A549 (cell line): ENCODE results near the gene LAMA2.

Experiments used
- BCL3 ChIP-seq: fragments of >200 bp; sonication (Bioruptor Twin); formaldehyde crosslinking; IDR thresholded peaks from 3 replicates; pipeline ENCODE4 v1.6.1; 2016
- ELK1 ChIP-seq: fragments of 150-350 bp; IDR thresholded peaks from 2 replicates; pipeline ENCODE4 v1.6.1; 2014; ENCODE audit warnings: low read depth, mild to moderate bottlenecking, low read length
- ESRRA ChIP-seq: fragments of 150-350 bp; IDR thresholded peaks from 2 replicates; pipeline ENCODE4 v1.6.1; 2014; ENCODE audit warnings: mild to moderate bottlenecking, low read length, borderline replicate concordance
- JUN ChIP-seq, 2 experiments: fragments of >200 bp; sonication (Bioruptor Twin); formaldehyde crosslinking; IDR thresholded peaks; 2 replicates in 1 of 2; 3 replicates in 1 of 2; pipeline ENCODE4 v1.6.1; 2016 to 2017
- KDM5A ChIP-seq: fragments of 200-600 bp; sonication (generic); IDR thresholded peaks from 2 replicates; pipeline ENCODE4 v1.6.1; 2016; ENCODE audit warnings: antibody characterized with exemption, mild to moderate bottlenecking
- MAFK ChIP-seq: fragments of 450-650 bp; IDR thresholded peaks from 2 replicates; pipeline ENCODE4 v1.6.1; 2014; ENCODE audit not compliant: partially characterized antibody
- MYC ChIP-seq: IDR thresholded peaks from 2 replicates; pipeline ENCODE4 v1.6.1; 2012; ENCODE audit warnings: mild to moderate bottlenecking, inconsistent platforms, low read length, improper control_type of control experiment, borderline replicate concordance
- POLR2A ChIP-seq: IDR thresholded peaks from 2 replicates; pipeline ENCODE4 v1.6.1; 2012; ENCODE audit warnings: mild to moderate bottlenecking, low read length
- SMC3 ChIP-seq: fragments of >200 bp; sonication (Bioruptor Twin); formaldehyde crosslinking; IDR thresholded peaks from 3 replicates; pipeline ENCODE4 v1.6.1; 2018; ENCODE audit warnings: inconsistent platforms
- TFCP2L1 ChIP-seq: fragments of 250-450 bp; sonication (Bioruptor Pico); IDR thresholded peaks from 2 replicates; pipeline ENCODE4 v1.5.0; 2021; ENCODE audit warnings: mild to moderate bottlenecking
- ZFP36 ChIP-seq: fragments of 450-650 bp; IDR thresholded peaks from 2 replicates; pipeline ENCODE4 v1.6.1; 2014; ENCODE audit warnings: borderline replicate concordance; ENCODE audit not compliant: partially characterized antibody
- ZSCAN20 ChIP-seq: fragments of 250-450 bp; sonication (Bioruptor Pico); IDR thresholded peaks from 2 replicates; pipeline ENCODE4 v1.8.0; 2022; ENCODE audit warnings: mild to moderate bottlenecking, moderate library complexity
- TF ChIP-seq, protein P1 (sequence below): fragments of >200 bp; sonication (Bioruptor Twin); formaldehyde crosslinking; IDR thresholded peaks from 3 replicates; pipeline ENCODE4 v1.5.1; 2016

GRCh38 chr6:129513471-129513870 lies 630.5 kb downstream of the LAMA2 start:
- TF ChIP-seq, protein P1, sequence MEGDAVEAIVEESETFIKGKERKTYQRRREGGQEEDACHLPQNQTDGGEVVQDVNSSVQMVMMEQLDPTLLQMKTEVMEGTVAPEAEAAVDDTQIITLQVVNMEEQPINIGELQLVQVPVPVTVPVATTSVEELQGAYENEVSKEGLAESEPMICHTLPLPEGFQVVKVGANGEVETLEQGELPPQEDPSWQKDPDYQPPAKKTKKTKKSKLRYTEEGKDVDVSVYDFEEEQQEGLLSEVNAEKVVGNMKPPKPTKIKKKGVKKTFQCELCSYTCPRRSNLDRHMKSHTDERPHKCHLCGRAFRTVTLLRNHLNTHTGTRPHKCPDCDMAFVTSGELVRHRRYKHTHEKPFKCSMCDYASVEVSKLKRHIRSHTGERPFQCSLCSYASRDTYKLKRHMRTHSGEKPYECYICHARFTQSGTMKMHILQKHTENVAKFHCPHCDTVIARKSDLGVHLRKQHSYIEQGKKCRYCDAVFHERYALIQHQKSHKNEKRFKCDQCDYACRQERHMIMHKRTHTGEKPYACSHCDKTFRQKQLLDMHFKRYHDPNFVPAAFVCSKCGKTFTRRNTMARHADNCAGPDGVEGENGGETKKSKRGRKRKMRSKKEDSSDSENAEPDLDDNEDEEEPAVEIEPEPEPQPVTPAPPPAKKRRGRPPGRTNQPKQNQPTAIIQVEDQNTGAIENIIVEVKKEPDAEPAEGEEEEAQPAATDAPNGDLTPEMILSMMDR: no peak
- TF ChIP-seq ZFP36 (no peak), KDM5A (no peak), ESRRA (no peak), ZSCAN20 (CRISPR knock-in tag) (no peak), POLR2A (no peak), ELK1 (no peak), SMC3 (no peak), JUN (IDR thresholded peaks at IDR 0.05) (no peak), MAFK (no peak), MYC (no peak), BCL3 (no peak), TFCP2L1 (no peak)
